Activated T-cell treated with anti-CD3 and anti-CD28 coated beads for 24 hours (primary cell): ENCODE data around the gene CMTM1.
"Not testable (repeated sequence)": the region's sequence is repeated elsewhere in the genome, so short reads cannot be mapped to it uniquely, and the experiment has no call there.

Source experiments
- DNase-seq: peaks from one replicate; pipeline ENCODE4 v3.0.0-alpha.2; 2020; ENCODE audit warnings: low read depth

The CMTM1 gene

DNA sequence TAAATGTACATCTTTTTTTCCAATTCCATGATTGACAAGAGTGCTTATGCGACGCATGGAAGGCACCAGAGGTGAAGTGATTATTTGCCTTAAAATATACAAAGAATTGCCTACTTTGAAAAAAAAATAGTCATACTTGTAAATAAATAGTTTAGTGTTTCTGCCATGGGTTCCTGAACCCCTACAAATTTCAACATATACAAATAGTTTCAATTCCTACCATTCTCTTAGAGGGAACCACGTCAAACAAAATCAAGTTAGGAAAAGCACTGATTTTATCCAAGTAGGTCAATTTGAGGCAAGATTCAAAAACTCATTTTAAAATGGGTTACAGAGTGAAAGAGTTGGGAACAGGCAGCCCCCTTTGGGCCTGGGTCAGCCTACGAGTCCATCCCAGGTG lies 49.9 kb downstream of the CMTM1 start:
- DNase-seq = no peak

DNA sequence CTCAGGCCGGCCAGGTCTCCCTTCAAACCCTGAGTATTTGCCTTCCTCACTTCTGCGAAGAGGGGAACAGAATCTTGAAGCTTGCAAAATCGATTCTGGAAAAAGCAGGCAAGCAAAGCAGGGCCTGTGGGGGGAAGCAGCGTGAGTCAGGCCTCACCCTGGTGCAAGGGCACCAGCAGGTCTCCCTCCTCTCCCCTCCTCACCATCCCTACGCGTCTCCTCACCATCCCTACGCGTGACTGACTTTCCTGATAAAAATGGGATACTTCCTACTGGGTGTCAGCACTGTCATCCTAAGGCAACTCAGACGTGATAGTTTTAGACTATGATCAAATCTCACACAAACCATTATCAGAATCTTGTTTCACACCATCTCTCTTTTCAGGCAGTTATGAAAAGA lies 50.4 kb downstream of the CMTM1 start:
- no peak for DNase-seq

DNA sequence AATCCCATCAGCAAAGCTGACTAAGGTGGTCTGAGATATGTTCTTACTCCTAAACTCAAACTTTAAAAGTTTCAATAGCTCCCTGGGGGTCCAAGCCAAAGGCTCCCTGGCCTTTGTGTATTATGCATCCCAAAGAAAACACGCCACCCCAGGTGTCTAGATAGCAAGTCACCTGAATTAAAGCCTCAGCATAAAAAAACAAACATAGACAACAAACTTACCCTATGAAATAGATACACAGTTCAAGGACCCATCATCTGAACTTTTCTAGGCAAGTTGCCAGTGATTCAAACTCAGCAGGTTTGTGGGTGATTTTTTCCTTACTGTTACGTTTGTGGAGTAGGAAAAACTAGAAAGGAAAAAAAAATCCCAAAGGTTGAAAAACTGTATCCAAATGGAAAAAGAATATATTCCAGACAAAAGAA lies 50.8 kb downstream of the CMTM1 start:
- DNase-seq = no peak

DNA sequence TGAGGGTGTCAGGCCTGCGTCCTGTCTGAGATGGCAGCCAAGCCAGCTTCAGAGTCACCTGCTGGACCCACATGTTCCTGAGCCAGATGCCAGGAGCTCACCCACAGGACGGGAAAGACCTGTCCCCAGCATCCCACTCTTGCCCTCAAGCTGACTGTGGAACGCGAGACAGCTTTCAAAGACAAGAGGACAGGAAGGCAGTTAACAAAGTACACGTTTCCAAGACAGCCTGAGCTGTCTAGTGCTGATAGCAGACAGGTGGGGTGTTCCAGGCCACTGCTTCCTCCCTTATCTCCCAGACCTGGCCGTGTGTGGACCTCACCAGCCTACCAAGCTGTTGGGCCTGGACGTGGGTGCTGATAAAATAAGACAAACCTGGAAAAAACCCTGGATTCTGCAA lies 51.5 kb downstream of the CMTM1 start:
- no peak for DNase-seq

DNA sequence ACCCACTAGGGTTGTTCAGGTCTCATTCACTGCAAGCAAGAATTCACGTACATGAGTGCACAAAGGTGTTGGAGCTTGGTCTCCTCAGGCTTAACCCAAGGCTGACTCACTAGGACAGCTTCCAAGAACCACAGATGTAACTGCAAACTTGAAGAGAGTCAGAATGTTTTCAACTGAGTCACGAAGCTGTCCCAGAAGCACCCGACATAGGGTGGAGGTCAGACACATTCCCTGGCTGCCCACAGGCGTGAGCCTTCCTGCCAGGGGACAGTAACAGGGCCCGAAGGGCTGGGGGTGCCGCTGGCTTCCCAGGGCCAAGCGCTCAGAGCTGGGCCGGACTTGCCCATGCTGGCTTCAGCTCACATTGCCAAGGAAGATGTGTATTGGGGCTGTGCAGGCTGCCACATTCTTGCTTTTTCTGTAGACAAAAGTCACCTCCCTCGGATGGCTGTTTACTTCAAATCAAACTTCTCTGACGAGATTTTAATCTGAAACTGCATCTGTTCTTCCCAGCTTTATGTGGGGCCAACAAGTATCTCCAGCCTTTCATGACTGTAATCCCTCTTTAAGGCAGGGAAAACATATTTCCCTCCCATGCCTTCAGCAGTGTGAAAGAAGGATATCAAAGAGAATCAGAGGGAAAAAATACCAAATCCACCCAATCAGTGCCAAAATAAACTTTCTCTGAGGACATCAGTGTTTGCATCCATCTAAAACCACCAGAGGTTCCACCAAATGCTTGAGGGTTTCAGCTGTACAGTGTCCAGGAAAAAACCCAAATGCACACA lies 52.5 kb downstream of the CMTM1 start:
- DNase-seq = no peak

DNA sequence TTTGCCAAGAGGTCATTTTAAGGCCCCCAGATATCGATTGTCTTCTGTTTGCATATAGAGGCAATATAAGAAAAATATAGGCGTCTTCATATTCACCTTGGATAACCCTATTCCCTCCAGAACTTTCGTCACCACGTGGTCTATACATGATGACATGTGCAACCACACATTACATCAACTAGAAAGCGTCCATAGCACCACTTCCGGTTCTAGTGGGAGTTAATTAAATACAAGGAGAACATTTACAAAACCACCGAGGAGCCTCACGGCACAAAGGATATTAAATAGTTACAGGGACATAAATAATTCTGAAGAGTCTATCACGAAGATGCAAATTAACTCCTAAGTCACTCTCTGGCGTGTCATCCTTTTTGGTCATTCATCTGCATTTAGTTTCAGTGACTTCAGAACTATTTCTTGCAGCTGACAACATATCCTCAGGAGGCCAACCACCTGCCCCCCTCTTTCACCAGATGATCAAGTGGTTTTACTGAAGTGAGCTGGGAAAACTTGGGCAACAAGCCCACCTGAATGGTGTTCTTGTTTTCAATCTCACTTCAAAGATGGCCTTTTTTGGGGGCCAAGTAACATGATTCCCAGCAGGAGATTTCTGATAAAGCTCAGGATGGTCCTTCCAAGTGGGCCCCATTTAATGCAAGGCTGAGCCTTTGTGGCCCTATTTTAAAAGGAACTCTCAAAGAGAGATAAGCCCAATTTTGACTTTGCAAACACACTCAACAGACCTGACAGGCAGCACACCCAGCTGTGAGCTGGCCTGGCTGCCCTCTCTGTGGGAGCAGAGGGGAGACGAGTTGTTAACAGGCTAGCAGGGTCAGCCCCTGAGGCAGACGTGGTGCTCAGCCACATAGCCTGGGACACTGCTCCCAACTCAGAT lies 53.5 kb downstream of the CMTM1 start:
- no peak for DNase-seq

DNA sequence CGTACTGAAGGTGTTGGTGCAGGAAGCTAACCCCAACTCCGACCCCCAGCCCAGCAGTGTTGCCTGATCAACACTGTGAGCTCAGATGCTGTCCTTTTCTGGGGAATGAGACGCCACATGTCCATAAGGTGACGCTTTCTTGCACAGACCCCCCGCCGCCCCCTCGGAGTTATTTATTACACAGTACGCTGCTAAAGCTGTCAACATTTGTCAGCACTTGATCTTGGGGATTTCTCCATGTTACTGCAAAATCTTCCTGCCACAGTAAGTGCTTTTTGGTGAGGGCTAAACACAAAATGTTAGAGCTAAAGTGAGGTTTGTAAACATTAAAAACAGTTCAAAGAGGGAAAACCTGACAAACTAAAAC lies 54.2 kb downstream of the CMTM1 start:
- no peak for DNase-seq

DNA sequence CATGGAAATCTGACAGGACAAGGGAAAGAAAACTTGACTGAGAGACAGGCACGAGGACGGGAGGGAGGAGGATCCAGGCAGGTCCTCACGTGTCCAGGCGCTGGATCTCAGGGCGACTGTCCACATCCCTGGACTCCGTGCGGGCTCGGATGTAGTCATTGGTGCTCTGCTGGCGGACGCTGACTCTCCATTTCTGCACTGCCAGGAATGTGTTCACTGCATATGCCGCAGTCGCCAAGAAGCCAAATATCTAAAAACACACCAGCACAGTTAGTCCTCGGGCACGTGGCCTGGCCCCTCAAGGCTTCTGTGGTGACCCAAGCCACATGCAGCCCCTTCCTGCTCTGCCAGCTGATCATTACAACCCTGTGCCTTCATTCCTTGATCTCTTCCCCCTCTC lies 55.7 kb downstream of the CMTM1 start:
- DNase-seq = no peak

- DNase-seq = no peak
Observed at GRCh38 chr16:66622863-66623262, 56.6 kb downstream of the CMTM1 start.

DNA sequence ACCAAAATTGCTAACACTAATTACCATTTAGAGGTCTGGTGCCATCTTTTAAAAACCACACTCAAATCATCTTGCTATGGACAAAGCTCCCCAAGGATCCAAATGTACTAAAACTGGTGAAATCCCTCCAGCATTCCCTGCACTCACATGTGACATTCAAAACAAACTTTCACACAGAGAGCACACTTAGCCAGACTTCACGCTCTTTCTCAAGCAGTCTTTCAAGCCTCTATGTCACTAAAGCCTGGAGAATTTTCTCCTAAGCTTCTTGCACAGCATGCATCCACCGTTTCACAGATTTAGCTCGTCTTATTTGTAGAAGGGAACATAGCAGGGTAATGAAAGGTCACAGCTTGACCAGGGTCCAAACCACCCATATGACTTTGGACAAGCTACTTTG lies 57.5 kb downstream of the CMTM1 start:
- DNase-seq = no peak

- not testable (repeated sequence) for DNase-seq
Observed at GRCh38 chr16:66627611-66628378, 61.6 kb downstream of the CMTM1 start.
